Keratinocyte (primary cell): ENCODE data around the gene CD177.

Experiments
- EZH2 ChIP-seq: IDR thresholded peaks from one replicate; pipeline ENCODE4 v1.6.1; 2012; ENCODE audit warnings: inconsistent platforms, mild to moderate bottlenecking, low read length, moderate library complexity
- TF ChIP-seq, protein P1 (sequence below), 3 experiments: IDR thresholded peaks in 1 of 3; conservative IDR thresholded peaks in 1 of 3; optimal IDR thresholded peaks in 1 of 3; 2 replicates in 2 of 3; 3 replicates in 1 of 3; pipeline versions ENCODE3 to v1.5.1; 2011; ENCODE audit warnings: low read length in 3 of 3, mild to moderate bottlenecking in 3 of 3, moderate library complexity in 2 of 3, control low read depth in 1 of 3, inconsistent platforms in 1 of 3; ENCODE audit not compliant: insufficient read depth in 2 of 3; ENCODE audit errors: extremely low read depth in 1 of 3

DNA sequence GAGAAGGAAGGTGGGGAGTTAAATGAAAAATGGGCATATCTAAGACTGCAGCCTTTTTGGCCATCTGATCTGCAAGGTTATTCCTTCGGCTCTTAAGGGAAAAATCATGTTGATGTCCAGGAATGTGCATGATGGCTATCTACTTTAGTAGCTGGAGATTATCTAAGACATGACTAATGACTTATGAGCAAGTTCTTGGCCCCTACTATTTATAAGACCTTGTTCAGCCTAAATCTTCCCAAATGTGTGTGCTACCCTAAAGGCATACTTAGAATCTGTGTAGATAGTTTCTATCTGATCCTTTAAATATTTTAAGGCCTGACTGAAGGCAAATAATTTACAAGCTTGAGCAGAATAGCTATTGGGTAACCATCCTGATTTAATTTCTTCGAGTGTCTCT is 41.8 kb upstream of the CD177 start:
- TF ChIP-seq, protein P1, sequence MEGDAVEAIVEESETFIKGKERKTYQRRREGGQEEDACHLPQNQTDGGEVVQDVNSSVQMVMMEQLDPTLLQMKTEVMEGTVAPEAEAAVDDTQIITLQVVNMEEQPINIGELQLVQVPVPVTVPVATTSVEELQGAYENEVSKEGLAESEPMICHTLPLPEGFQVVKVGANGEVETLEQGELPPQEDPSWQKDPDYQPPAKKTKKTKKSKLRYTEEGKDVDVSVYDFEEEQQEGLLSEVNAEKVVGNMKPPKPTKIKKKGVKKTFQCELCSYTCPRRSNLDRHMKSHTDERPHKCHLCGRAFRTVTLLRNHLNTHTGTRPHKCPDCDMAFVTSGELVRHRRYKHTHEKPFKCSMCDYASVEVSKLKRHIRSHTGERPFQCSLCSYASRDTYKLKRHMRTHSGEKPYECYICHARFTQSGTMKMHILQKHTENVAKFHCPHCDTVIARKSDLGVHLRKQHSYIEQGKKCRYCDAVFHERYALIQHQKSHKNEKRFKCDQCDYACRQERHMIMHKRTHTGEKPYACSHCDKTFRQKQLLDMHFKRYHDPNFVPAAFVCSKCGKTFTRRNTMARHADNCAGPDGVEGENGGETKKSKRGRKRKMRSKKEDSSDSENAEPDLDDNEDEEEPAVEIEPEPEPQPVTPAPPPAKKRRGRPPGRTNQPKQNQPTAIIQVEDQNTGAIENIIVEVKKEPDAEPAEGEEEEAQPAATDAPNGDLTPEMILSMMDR (optimal IDR thresholded peaks at IDR 0.05 in 1 of 3, IDR thresholded peaks at IDR 0.05 in 1 of 3, conservative IDR thresholded peaks at IDR 0.05 in 1 of 3; ENCODE audit: extremely low read depth in 1 of 3, insufficient read depth in 2 of 3, low read length in 3 of 3), result no peak
- TF ChIP-seq EZH2, result no peak
